Cardiac fibroblast (primary cell): ENCODE data around the gene A1BG.

Experiments
- DNase-seq, 2 donors: peaks; one replicate each; pipeline versions ENCODE4 v3.0.0 to v3.0.0-alpha.2; 2010; ENCODE audit warnings: low read depth in 2 of 2
- H3K4me3 ChIP-seq, 2 donors: replicated peaks in 1 of 2; 1 replicate in 1 of 2; 2 replicates in 1 of 2; pipeline ENCODE4 v1.5.1; 2011; ENCODE audit warnings: low read depth in 2 of 2, low read length in 2 of 2, mild to moderate bottlenecking in 2 of 2, moderate library complexity in 1 of 2
- TF ChIP-seq, protein P1 (sequence below): IDR thresholded peaks from one replicate; pipeline ENCODE4 v1.5.1; 2011; ENCODE audit warnings: low read depth, mild to moderate bottlenecking, low read length, inconsistent platforms

Gene A1BG

DNA sequence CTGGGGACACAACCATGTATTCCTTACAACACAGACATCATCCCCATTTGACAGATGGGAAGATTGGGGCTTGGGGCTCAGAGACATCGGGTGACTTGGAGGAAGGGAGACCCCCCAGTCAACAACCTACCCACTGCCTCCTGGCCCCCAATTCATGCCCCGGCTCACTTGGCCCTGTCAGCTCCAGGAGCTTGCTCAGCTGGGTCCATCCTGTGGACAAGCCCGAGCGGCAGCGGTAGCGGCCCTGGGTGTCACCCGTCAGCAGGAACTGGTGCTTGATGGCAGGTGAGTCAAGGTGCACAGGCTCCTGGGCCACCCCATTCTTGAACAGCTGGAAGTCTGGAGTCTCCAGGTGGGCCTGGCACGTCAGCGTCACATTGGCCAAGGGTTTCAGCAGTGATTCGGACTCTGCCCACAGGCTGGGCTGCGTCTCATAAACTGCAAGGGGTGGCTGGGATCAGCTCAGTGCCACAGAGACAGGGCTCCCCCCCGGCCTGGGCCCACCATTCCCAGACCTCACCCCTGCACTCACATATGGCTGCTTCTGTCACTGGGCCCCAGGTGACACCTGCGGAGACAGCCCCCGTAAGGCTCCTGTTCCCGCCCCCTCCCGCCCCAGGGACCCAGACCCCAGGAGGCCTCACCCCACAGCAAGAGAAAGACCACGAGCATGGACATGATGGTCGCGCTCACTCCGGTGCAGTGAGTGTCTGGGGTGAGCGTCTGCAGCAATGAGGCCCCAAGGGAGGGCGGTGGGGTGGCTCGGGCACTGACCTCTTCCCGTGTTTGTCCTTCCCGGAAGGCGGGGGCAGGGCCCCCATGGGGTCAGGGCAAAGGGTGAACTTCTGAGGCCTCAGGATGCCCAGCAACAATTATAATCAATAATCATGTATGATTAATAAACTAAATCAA lies at the start of gene A1BG:
TSS of gene A1BG (minus strand) at position 733 of the 912 bp plus-strand sequence. CDS start at position 678, 55 bp downstream.
- H3K4me3 ChIP-seq = no peak within 1 kb of the TSS
- no peak for DNase-seq
- TF ChIP-seq, protein P1, sequence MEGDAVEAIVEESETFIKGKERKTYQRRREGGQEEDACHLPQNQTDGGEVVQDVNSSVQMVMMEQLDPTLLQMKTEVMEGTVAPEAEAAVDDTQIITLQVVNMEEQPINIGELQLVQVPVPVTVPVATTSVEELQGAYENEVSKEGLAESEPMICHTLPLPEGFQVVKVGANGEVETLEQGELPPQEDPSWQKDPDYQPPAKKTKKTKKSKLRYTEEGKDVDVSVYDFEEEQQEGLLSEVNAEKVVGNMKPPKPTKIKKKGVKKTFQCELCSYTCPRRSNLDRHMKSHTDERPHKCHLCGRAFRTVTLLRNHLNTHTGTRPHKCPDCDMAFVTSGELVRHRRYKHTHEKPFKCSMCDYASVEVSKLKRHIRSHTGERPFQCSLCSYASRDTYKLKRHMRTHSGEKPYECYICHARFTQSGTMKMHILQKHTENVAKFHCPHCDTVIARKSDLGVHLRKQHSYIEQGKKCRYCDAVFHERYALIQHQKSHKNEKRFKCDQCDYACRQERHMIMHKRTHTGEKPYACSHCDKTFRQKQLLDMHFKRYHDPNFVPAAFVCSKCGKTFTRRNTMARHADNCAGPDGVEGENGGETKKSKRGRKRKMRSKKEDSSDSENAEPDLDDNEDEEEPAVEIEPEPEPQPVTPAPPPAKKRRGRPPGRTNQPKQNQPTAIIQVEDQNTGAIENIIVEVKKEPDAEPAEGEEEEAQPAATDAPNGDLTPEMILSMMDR = no peak

GRCh38 chr19:58401840-58402421 lies 48.6 kb upstream of the A1BG start:
- H3K4me3 ChIP-seq = peak overlapping the region; percentile 75 to 79
- TF ChIP-seq, protein P1 = no peak
- no peak for DNase-seq

GRCh38 chr19:58400916-58401839 lies 47.9 kb upstream of the A1BG start:
- DNase-seq = peak; percentile 100
- TF ChIP-seq, protein P1 = no peak
- H3K4me3 ChIP-seq = peak overlapping the region; percentile 75 to 79

DNA sequence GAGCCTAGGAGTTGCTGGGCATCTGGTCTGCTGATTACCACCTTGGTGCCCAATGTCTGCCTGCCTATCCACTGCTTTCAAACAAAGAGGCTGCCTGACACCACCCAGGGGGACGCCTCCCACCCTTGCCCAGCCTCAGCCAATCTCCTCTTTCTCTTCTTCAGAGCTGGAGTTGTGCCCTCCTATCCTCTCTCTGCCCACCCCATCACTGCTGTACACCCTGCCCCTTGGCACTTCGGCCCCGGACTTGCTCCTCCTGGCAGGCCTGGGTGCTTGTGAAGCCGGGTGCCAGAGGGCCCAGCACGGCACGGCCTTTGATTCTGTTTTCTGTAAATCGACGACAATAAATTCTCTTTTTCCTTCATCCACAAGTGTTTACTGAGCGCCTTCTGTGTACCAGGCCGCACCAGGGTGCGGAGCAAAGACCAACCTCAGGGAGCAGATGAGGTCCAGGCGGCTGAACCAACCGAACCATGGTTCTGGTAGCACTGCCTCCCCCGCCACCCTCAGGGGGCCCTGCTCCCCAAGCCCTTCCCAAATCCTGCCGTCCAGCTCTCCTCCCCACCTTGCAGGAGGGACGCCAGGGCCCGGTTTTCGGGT lies 47.1 kb upstream of the A1BG start:
- no peak for DNase-seq
- TF ChIP-seq, protein P1 = no peak
- peak overlapping the region; percentile 64 to 69 for H3K4me3 ChIP-seq

DNA sequence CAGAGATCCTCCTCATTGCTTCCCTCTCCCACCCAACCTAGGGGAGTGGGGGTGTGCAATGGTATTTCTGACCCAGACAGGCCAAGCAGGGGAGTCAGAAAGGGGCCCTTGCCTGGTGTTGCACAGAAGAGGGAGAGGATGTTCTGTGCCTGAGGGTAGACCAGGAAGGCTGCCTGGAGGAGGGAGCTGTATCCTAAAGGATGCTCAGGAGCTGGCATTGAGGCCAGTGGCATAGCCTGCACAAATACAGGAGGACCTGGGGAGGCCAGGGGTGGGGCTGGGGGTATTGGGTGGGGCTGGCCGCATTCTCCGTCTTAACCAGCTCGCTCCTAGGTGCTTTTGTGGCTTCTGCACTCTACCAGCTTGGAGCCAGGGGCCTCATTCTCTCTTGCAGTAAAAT lies 46.6 kb upstream of the A1BG start:
- TF ChIP-seq, protein P1 = no peak
- no peak overlapping the region for H3K4me3 ChIP-seq
- no peak for DNase-seq

GRCh38 chr19:58398545-58398944 lies 45.3 kb upstream of the A1BG start:
- H3K4me3 ChIP-seq = no peak overlapping the region
- no peak for DNase-seq
- TF ChIP-seq, protein P1 = no peak
